DMS114 treated with DMSO at 0.1 percent for 48 hours (cell line): ENCODE data around the gene GAPDHS.

Experiments used
- DNase-seq: peaks from one replicate; lab custom pipeline; 2025; ENCODE audit not compliant: unreplicated experiment; lab: John Stamatoyannopoulos, UW

GAPDHS gene

DNA sequence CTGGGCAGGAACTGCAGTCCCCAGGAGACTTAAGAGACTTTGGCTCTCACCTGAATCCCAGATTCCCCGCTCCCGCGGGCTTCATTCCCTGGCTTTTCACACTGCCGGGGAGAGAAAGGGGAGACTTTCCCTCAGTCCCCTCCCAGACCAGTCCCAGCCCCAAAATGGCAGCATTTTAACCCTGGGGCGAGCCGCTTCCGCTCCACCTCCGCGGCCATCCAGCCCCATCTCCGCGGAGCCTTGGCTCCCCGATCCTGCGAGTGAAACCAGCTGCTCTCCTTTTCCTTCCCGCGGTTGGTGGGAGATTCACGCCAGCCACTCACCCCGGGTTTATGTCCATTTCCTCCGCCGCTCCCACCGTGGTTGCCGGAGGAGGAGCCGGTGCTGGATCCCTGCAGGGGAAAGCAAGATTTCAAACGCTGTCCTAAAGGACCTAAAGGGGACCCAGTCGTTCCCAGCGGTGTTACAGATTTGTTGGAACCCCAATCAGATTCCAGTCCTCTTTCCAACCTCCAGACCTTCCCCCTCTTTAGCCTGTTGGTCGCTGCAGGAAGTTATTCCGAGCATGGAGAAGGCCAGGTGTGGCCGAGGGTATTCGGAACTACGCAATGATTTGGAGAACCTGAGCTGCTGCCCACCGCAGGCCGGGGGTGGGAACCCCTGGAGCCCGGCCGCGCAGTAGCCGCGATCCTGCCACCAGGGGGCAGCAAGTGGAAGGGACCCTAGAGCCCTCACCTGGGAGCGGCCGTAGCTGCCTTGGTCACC lies 23.2 kb upstream of the GAPDHS start:
- no peak for DNase-seq

DNA sequence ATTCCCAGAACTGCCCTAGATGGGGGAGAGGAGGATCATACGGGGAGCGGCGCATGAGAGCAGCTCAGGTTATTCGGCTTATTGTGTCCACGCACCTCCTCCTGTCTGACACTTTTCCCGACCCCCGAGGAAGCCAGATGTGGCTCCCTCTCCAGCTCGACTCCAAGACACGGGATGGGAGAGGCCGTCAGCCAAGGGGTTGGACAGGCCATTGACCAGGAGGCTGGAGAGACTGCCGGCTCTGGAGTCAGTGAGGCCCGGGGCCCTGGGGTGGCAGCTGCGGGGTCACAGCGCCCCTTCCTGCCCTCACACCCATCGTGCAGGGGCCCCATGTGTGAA lies 22.7 kb upstream of the GAPDHS start:
- DNase-seq = no peak

DNA sequence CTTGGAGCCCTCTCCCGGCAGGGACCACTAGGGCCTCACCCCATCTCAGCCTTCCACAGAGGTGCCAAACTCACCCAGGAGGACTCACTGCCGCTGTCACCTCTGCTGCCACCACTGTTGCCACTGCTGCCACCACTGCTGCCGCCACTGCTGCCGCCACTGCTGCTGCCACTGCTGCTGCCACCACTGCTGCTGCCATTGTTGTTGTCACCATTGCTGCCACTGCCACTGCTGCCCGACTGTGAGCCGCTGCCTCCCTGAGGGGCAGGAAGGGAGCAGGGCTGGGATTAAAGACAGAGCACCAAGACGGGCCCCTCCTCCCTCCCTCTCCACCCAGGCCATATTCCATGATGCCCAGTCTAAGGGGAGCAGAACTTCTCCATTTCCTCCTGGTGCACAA lies 21.9 kb upstream of the GAPDHS start:
- no peak for DNase-seq

DNA sequence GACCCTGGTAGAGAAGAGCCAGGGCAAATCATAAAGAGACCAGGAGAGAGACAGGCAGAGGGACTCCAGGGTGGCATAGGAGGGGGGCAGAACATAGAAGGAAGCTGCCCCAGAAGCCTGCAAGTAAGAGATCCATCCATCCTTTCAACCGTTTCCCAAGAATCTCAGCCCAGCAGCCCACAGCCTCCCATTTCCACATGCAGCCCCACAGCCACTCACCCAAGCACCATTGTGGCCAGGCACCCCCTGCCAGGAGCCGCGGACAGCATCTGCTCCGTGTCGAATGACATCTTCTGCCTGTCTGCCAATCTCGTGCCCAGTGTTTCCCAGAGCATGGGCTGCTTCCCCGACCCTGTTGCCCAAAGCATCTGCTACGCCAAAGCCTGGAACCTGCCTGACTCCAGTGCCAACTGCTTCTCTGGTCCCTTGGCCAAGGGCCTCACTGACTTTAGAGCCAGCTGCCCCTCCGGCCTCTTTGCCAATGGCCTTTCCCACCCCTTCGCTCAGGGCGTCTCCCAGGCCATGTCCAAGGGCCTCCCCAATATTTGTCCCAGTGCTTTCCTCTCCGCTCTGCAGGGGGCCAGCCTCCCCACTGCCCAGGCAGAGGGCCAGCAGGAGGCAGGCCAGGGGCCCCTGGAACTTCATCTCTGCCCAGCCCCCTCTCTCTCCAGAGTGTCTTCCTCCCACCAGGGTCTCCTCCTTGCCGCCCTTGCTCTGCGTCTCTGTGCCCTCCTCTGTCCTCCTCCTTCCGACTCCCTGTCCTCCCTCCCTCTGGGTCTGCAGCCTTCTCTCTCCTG lies 20.2 kb upstream of the GAPDHS start:
- no peak for DNase-seq

DNA sequence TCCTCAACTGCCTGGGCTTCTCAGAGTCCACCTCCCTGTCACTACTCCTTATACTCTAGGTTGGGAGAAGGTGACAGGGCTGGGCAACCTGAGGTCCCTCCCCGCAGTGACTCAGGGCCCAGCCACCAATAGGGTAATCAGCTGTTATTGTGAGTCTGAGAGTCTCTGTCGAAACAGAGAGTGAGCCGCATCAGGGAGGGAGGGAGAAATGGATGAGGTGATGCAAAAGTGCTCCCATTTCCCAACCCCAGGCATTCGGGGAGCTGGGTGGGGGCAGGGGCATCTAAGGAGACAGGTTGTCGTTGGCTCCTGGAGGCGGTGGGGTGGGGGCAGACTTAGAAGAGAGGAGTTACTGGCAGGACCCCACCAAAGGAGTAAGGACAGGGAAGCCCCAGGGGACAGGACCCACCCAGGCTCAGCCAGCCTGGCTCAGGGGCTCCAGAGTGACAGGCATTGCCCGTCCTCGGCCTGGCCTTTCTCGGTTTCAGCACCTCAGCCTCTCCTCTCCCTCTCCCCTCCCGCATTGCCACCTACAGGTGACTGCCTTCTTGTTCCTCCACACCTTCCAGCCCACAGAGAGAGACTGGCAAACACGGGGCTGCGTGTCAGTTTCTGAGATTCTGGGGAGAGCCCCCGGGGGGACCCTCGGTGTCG lies 19.5 kb upstream of the GAPDHS start, which contains the start of gene DMKN:
Gene DMKN (minus strand): TSS at position 22 of the 654 bp plus-strand sequence. CDS start 174 bp downstream, outside the sequence.
- no peak for DNase-seq

DNA sequence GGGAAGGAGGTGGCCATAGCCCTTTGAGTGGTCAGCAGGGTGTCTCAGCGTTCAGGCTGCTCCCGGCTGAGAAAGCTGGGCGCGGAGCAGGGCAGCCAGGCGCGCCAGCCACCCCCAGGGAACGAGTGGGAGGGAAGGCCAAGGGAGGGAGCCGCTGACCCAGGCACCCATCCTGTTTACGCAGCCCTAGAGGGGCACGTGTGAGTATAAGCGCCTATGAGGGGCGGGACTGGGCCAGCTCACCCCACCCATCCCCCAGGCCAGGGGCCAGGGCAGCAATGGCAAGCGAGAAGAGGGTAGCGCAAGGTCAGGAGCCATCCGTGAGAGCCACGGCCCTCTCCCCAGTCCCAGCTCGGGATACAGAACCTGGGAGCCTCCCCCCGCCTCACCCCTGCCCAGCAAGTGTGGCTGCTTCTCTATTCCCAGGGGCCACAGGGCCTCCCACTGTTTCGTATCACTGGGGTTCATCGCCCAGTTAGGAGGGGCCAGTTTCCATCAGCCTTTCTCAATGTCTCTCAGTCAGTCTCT lies 18.9 kb upstream of the GAPDHS start:
- DNase-seq = no peak

DNA sequence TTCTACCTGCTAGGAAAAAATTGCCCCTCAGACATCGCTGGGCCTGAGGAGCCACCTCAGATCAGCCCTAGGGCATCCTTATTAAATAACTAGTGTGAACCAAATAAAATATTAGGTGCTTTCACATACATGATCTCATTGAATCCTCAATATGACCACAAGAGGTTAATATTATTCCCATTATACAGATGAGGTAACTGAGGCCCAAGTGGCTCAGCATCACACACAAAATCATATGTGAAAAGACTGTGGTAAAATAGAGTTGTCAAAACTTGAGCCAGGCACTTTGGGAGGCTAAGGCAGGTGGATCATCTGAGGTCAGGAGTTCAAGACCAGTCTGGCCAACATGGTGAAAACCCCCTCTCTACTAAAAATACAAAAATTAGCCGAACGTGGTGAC lies 16.9 kb upstream of the GAPDHS start:
- no peak for DNase-seq

DNA sequence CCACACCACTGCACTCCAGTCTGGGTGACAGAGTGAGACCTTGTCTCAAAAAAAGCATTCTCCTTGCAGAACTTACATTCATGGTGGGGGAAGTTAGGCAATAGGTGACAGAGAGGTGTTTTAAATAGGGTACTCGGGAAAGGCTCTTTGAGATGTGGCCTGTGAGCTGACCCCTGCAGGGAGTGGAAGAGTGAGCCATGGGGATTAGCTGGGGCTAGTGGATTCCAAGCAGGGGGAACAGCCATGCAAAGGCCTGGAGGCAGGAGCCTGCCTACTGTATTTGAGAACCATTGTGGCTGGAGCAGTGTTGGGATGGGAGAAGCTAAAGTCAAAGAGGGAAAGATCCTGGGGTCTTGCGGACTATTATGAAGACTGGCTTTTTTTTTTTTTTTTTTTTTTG lies 15.9 kb upstream of the GAPDHS start:
- DNase-seq = no peak

DNA sequence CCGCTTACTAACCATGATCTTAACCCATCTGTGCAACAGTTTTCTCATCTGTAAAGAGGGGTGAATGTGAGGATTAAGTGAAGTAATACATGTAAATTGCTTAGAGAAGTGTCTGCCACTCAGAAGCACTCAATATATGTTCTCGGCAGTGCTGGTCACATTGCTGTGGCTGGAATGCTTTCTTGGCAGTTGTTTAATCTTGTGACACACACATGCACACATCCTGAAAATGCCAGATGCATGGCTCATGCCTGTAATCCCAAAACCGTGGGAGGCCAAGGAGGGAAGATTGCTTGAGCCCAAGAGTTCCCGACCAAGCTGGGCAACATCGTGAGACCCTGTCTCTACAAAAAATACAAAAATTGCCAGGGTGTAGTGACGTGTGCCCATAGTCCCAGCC lies 14.9 kb upstream of the GAPDHS start:
- no peak for DNase-seq

DNA sequence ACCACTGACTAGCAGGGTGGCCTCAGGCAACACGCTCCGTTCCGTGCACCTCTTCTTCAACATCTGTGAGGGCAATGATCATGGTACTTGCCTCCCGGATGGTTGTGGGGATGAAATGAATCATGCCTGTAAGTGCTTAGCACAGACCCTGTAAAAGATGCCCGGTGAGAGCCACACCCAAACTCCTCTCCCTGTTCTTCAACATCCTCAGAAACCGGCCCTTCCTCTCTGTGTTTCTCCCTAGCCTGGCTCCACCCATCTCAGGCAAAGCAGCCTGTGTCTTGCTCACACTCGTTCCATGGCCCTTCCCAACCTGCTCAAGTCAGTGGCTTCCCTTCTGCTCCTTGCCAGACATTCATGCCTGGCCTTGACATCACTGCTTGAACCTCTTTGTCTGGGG lies 14.0 kb upstream of the GAPDHS start:
- DNase-seq = no peak

DNA sequence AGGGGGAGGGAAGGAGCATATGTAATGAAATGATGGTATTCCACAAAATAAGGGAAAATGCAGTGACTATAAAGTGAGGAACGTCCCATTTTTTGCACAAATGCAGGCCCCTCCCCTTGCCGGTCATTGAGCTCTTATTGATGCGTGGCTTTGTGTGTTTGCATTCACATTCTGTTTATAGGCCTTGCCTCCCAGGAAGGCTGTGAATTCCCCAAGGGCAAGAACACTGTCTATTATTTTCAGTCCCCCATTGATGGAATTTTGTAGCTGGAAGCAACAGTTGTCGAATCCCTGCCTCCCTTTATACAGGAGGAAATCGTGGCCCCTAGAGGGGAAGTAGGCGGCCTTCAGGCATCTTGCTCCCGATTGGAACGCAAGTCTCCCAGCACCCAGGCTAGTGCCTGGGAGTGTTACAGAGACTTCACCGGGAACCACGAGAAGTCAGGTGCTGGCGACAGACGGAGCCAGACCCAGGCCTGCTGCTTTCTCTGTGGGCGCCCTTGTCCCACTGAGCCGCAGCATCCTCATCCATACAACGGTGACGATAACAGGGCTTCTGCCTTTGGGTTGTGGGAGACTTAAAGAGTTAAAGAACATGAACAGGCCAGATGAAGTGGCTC lies 12.0 kb upstream of the GAPDHS start:
- DNase-seq = no peak

DNA sequence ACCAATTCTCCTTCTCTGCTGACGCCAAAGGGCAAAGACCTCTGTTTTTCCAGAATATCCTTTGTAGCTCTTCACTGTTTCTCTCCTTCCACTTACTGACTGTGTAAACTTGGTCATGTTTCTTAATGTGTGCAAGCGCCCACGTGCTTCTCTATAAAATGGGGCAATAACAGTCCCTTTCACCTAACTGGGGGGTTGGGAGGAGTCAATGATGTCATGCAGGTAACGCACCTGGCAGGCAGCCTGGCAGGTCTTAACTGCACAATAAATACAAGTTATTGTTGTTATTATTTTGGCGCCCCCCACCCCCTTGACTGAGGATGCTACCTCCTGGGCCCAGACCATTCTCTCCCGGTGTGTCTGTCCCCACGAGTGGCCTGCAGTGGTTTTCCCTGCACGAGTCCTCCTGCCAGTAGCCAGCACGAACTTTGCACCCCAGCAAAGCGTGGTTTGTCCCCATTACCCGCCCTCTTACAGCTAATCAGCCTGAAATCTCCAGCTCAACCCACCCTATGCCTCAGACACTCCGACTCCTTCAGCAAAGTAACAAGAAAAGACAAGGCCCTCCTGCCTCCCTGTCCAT lies 10.4 kb upstream of the GAPDHS start:
- no peak for DNase-seq

DNA sequence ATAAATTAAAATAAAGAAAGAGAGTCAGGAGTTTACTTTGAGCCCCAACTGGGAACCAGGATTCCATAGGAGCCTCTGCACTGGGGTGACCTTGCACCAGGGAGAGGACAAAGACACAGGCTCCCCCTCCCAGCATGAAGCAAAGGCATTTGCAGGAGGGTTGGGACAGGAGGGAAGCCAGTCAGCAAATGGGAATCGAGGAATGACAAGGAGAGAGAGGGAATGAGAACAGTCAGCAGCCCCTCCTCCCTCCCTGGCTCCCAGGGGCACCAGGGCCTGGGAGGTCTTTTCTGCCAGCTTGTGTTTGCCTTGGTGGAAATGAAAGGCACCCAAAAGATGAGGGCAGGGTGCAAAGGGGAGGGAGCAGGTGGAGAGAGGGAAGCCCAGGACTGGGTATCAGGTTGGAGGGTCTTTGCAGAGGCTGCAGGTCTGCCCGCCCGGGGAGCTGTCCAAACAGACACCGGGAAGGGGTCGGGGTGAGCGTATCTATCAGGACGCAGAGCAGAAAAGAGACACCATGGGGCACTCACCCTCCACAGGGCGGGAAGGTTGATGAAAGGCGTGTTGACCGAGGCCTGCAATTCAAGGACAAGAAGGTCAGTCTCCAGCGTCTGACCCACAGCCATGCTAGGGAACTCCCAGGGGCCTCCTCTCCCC lies 8.9 kb upstream of the GAPDHS start:
- no peak for DNase-seq

DNA sequence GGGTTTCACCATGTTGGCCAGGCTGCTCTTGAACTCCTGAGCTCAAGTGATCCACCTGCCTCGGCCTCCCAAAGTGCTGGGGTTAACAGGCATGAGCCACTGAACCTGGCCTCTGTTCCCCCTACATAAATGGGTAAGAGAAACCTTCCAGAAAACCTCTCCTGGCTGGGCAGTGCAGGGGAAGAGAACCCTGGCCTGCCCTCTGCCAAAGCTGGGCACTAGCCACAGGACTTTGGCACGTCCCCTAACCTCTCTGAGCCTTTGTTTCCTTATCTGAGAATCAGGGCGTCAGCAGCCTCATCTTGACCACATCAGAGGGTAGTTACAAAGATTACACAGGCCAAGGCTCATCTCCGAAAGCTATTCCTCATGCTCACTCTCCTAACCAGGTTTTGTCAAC lies 7.4 kb upstream of the GAPDHS start:
- DNase-seq = no peak

DNA sequence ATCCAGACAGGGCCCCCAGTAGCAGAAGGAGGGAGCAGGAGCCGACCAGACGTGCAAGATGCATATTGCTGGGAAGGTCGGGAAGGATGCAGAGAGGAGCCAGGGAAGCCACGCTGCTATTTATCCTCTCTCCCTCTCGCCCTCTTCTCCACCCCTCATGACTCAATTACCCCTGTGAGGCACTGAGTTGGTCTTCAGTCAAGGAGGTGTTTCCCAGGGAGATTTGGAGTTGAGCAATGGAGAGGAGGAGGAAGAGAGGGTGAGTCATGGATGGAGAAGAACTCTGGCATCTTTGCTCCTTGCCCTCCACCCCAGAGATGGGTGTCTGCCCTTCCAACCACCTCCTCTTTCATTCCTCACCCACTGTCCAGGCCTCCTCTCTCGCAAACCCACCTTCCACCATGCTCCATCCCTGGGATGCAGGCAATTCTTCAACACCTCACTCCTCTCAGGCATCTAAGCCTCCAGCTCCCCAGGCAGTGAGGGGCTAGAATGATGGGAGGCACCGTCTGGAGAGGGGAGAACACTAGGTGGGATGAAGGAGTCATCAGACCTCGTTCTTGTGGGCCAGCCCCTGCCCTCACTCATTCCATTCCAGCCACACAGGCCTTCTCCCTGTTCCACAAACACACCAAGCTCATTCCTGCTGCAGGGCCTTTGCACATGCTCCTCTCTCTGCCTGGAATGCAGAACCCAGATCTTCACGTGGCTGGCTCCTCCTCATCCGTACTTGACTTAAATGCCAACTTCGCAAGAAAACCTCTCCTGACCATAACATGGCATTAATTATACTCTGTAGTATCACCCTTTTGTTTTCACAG lies 4.8 kb upstream of the GAPDHS start, which contains the start of gene SBSN:
Gene SBSN (minus strand): TSS at position 94 of the 821 bp plus-strand sequence. CDS start 30 bp downstream, at position 64.
- no peak for DNase-seq

DNA sequence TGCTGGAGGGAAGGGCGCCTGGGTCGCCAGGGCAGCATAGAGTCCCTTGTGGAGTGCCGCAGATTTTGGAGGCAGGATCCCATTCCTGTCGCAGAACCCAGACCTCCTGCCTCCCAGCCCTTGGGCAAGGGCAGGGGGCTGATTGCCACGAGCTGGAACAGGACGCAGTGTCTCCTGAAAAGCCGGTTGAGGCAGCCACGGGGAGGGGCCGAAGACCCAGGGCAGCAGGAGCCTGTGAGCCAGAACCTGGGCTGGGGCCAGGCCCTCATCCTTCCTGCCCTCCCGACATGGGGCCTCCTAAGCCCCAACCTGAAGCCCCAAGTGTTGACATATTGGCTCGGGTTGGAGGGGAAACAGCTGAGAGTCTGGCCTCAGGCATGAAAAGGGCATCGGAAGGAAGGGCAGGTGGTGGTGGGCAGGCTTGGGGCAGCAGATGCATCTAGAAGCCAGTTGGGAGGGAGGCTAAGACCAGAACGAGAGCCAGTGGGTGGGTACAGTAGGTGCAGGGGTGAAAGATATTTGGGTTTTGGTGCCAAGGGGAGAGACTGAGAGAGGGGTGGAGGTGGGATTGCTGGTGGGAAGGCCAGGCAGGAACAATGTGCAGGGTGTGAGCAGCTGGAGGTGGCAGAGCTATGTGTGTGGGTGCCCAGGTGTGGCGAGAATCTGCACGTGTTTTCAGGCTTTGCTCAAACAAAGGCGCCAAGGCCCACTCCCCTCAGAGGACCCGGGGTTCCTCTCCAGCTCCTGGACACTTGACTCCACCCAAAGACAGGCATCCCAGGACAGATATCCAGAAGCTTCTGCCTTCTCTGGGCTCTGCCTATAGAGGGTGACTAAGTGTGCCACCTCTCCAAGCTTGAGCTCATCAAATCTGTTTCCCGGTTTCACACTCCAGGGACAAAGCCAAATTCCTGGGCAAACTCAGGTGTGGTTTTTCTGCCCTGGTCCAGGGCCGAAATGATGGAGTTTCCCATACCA lies 3.7 kb upstream of the GAPDHS start:
- DNase-seq = no peak

DNA sequence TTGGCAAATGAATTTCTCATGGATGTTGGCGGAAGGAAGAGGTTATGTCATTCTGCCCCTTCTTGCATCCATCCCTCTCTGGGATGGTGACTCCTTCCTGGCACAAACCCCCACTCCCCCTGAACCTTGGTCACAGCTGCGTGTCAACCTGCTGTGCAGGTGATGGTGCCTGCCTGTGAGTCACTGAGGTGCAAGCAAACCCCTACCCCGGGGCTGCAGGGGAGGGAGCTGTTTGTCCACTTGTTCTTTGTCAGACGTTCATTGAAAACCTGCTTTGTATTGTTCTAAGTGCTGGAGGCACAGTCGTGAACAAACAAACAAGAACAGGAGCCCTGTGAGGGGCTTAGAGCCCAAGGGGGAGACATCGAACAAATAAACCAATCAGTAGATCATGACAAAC lies 2.0 kb upstream of the GAPDHS start:
- DNase-seq = no peak

DNA sequence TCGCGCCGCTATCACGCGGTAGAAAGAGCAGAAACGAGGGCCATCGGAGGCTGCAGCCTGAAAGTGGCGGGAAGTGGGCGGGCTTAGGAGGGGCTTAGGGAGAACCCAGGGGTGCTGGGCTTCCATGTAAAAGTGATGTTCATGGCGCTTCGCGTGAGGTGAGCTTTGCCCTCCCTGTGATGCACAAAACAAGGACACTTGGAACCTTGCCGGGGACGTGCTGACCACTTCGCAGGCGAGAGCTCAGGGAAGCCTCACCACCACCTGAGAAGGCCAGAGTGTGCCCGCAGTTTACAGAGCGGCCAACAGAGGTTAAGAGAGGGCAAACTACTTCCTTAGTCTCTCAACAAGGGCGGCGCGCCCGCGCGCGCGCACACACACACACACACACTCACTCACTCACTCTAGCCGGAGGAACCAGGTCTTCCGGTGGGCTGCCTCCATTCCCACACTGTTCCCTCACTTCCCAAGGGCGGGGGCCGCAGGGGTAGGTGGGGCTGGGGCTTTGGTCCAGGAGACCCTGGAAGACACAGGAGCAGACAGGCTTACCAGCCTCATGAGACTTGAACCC lies 651 bp downstream of the GAPDHS start:
- DNase-seq = no peak
